SK-N-SH treated with all-trans-retinoic acid at 6 μM for 48 hours (cell line): ENCODE results near the gene ACTL8.

ENCODE experiments used
- ARNTL ChIP-seq: fragments of 450-650 bp; formaldehyde crosslinking; IDR thresholded peaks from 2 replicates; pipeline ENCODE4 v1.5.0; 2020; ENCODE audit warnings: low read depth, mild to moderate bottlenecking, moderate library complexity, borderline replicate concordance
- PATZ1 ChIP-seq: fragments of 250-450 bp; sonication (Bioruptor Pico); IDR thresholded peaks from 2 replicates; pipeline ENCODE4 v1.8.0; 2020; ENCODE audit warnings: mild to moderate bottlenecking, moderate library complexity, borderline replicate concordance
- RARB ChIP-seq: fragments of 250-450 bp; sonication (Bioruptor Pico); IDR thresholded peaks from 2 replicates; pipeline ENCODE4 v1.8.0; 2021; ENCODE audit warnings: mild to moderate bottlenecking, moderate library complexity
- TCF4 ChIP-seq: fragments of 250-450 bp; sonication (Bioruptor Pico); IDR thresholded peaks from 2 replicates; pipeline ENCODE4 v1.8.0; 2021; ENCODE audit warnings: mild to moderate bottlenecking, moderate library complexity, borderline replicate concordance
- TOX ChIP-seq: fragments of 250-450 bp; sonication (Bioruptor Pico); IDR thresholded peaks from 2 replicates; pipeline ENCODE4 v1.8.0; 2021; ENCODE audit warnings: mild to moderate bottlenecking, moderate library complexity, borderline replicate concordance
- TSHZ2 ChIP-seq: fragments of 250-450 bp; sonication (Bioruptor Pico); IDR thresholded peaks from 2 replicates; pipeline ENCODE4 v1.5.0; 2020; ENCODE audit warnings: mild to moderate bottlenecking, moderate library complexity
- ZFP3 ChIP-seq: fragments of 250-450 bp; sonication (Bioruptor Pico); IDR thresholded peaks from 2 replicates; pipeline ENCODE4 v1.5.0; 2020; ENCODE audit warnings: mild to moderate bottlenecking, moderate library complexity
- ZFP30 ChIP-seq: fragments of 450-650 bp; formaldehyde crosslinking; IDR thresholded peaks from 2 replicates; pipeline ENCODE4 v1.5.0; 2022; ENCODE audit warnings: mild to moderate bottlenecking, moderate library complexity
- ZNF565 ChIP-seq: fragments of 450-650 bp; formaldehyde crosslinking; conservative IDR thresholded peaks from 2 replicates; pipeline ENCODE4 v1.5.0; 2020; ENCODE audit warnings: low read depth, mild to moderate bottlenecking, moderate library complexity

- TF ChIP-seq ARNTL (CRISPR knock-in tag) (no peak), TCF4 (CRISPR knock-in tag) (no peak), RARB (CRISPR knock-in tag) (no peak), ZFP30 (CRISPR knock-in tag) (no peak), PATZ1 (no peak), ZFP3 (CRISPR knock-in tag) (no peak), ZNF565 (CRISPR knock-in tag) (no peak), TOX (CRISPR knock-in tag) (no peak), TSHZ2 (CRISPR knock-in tag) (no peak)
Measured at GRCh38 chr1:17774452-17774851, 19.3 kb downstream of the ACTL8 start.
